ENCODE measurements around the gene FRMD8.

The FRMD8 gene

DNA sequence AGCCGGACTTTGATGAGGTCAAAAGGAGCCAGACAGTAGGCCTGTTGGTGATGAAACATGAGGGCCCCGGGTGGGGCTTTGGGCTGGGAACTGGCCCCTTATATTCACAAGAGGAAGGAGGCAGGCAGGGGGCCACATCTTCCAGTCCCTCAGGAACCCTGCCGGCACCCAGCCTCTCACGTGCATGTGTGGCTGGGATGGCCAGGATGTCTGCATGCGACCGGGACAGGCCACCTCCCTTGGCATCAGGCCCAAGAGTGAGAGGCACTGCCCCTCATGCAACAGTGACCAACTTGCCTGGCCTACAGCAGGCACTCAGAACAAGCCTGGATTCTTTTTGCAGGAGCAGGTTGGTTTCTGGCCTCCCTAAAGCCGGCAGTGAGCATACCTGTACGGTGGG, 9.4 kb upstream of the FRMD8 start:
- no peak for DNase-seq

- no peak for DNase-seq
These were observed 8.7 kb upstream of the FRMD8 start for GRCh38 chr11:65377777-65378176.

DNA sequence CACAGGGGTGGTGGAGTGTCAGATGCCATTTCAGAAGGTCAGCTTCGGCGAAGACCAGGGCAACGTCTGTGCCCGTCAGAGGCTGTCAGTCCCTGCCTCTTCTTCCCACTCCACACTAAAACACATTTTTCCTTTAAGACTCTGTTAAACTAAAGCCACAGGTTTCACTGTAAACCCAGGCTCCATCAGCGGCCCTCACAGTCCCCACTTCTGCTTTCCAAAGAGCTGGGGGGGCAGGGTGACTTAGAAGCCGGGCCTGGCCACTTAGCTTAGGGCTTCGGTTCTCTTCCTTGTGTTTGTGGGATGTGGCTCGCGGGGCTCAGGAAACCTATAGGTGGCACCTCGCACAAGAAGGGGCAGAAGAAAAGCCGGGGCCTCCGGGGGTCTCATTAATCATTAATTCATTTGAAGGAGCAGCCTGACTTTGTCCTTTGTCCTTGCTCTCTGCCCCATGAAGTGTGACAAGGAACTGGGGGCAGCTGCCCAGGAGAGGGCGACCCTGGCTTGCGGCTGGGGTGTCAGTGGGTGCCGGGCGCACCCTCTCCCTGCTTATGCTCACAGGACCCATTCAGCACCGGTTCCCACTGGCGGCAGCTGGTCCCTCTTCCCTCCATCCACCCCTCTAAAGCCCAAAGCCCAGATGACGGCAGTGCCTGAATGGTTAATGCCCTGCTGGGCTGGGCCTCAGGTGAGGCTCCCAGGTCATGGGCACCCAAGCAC, 8.1 kb upstream of the FRMD8 start:
- peak; percentile 84 for DNase-seq

DNA sequence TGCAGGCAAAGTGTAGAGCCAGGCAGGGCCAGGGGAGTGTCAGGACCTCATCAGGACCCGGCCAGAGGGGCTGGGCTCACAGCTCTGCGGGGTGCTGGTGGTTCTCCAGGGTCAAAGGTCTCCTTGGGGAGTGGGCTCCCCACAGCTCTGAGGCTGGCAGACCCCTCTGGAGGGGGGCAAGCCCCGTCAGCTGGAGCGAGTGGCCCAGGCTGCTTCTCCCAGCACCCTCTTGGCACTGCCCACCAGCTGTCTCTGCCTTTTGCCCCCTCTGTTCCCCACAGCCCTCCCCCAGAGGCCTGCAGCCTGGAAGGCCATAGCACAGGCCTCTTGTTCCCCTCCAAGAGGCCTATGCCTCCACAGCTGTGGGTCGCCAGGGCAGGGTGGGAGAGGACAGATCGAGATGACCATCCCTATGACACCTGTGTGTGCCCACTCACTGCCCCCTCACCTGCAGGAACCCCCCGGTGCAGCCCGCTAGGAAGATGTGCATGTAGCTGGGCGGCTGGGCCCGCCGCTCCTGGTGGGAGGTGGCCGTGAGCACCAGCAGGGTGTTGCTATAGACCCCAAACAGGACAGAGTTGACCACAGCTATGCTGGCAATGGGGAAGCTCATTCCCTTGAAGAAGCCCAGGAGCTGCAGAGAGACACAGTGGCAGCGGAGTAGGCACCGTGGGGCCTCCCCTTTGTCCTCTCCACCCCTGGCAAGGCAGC, 7.4 kb upstream of the FRMD8 start:
- DNase-seq, result no peak

DNA sequence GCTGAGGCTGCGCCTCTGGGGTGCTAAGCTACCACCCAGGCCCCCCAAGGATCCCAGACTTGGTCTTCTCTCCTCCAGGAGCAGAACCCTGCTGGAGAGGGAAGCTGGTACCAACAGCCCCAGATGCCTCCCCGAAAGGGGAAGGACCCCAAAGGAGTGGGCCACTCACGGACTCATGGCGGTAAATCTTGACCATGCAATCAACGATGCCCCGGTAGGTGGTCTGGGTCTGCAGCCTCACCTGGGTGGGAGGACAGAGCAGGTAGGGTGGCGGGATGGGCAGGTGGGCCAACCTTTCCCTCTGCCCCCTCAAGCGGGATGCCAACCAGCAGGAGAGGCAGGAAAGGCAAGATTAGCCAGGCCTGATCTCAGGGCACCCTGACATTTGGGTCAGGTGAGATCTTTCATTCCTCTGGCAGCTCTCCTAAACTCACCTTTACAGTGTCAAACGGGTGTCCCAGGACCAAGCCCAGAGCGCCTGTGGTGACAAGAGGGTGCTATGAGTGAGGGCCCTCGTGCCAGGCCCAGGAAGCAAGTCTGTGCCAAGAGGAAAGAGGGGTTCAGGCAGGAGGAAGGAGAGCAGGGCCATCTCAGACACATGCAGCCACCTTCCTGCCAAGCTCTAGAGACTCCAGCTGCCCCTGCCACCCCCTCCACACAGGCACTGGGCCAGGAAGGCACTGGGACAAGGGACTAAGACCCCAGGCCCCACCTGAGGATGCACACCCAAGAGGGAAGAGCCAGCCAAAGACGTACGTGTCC, 6.6 kb upstream of the FRMD8 start:
- no peak for DNase-seq

DNA sequence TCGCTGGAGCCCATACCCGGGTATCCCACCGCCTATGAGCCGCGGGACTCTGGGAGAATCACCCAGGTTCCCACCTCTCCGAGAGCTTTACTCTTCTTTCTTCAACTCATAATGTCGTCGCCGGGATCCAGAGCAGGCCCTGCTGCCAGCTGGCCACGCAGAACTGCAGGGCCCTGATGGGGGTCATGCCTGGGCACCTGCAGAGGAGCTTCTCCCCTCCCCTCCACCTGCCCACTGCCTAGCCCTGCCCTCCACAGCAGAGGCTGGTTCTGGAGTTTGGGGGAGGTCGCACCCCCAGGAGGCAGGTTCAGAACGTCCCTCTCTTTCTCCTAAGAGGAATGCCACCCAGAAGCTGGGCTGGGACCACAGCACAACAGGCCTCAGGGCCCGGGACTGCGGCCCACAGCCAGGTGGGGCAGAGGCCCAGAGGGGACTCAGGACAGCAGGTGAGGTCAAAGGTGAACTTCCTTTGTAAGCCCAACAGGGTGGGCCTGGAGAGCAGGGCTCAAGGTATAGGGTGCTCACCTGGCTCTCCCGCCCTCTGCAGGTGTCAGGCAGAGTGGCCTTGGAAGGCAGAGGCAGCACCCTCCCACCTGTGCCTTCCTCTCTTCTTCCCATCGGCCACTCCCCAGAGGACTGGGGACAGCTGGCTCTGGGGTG, 5.8 kb upstream of the FRMD8 start:
- DNase-seq, result no peak

DNA sequence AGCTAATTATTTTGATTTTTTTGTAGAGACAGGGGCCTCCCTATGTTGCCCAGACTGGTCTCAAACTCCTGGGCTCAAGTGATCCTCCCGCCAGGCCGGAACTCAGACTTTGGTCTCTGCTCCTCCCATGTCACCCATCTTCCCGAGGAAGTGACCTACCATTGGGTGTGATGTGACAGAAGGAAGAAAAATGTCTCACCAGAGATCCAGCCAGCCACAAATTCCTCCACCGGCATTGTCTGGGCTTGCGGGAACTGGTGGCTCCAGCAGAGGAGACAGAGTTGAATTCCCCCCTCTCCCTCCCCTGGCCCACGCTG, 4.8 kb upstream of the FRMD8 start:
- peak; percentile 74 for DNase-seq

DNA sequence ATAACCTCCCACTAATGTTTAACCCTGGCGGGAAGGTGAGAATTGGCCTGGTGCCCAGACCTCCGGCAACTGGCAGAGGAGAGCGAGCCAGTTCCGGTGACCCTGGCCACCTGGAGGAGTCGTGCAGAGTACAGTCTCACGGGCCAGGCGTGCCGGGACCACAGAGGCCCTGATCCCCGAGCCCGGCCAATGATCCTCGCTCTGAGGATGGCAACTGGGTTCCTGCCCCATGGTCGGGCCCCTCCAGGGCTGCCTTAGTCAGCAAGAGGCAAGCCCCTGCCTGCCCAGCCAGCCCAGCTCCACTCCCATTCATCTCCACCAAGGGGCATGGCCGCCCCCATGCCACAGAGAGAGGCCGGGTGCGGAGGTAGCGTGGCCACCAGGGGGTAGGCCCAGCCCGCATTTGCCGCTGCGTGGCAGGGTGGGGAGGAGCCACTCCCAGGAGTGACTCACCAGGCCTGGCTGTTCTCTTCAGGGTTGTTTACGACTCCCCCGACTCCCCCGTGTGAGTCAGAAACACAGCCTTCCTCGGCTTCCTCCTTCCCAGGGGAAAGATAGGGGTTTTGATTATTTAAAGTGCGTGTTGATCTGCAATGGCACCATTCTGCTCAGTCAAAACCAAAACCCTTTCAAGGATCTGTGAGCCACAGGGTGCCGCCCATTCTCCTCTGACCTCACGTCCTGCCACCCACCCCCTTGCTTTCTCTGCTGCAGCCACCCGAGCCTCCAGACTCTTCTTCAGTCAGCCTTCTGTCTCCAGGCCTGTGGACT, 4.2 kb upstream of the FRMD8 start, which contains the start of gene SLC25A45:
TSS of gene SLC25A45 (minus strand) at position 614 of the 771 bp plus-strand sequence. CDS start 695 bp downstream, outside the sequence.
- peak; percentile 99 for DNase-seq

GRCh38 chr11:65382804-65383368, 3.6 kb upstream of the FRMD8 start:
- no peak for DNase-seq

- no peak for DNase-seq
These were observed 2.7 kb upstream of the FRMD8 start for GRCh38 chr11:65383778-65384177.

DNA sequence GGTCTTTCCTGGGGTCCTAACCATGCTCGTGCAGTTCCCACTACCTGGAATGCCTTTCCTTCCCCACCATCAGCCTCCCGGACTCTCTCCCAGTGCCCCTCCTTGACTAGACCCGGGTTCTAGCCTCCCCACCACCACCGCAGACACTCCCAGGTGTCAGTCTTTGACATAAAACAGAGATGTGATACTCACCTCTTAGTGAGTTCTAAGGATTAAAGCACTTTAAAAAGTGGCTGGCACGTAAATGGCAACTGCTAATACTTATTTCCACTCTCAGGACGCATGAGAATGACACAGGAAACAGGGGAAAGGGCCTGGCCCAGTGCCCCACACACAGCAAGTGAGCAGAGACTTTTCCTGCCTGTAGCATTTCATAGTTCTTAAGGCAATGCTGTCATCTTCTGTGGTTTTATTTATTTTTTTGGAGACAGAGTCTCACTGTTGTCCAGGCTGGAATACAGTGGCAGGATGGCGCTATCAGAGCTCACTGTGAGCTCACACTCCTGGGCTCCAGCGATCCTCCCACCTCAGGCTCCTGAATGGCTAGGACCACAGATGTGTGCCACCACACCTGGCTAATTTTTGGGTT, 2.0 kb upstream of the FRMD8 start:
- DNase-seq, result peak; percentile 48

DNA sequence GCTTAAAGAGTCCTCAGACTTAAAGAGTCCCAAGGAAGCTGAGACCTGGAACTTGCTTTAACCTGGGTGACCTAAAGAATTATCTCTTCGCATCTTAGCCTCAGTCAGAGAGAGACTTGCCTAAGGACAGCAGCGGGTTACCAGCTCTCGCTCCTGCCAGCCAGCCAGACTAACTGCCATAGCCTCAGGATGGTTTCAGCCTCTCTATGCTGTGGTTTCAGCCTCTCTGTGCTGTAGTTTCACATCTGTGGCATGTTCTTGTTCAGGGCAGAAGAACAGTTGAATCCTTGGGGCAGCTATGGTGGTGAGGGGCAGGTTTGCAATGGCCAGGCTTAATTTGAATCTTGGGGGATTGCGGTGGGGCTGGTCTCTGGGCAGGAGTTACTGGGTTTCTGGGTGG, 2.3 kb downstream of the FRMD8 start:
- DNase-seq, result no peak

- DNase-seq, result no peak
These were observed 3.0 kb downstream of the FRMD8 start for GRCh38 chr11:65389294-65389980.

DNA sequence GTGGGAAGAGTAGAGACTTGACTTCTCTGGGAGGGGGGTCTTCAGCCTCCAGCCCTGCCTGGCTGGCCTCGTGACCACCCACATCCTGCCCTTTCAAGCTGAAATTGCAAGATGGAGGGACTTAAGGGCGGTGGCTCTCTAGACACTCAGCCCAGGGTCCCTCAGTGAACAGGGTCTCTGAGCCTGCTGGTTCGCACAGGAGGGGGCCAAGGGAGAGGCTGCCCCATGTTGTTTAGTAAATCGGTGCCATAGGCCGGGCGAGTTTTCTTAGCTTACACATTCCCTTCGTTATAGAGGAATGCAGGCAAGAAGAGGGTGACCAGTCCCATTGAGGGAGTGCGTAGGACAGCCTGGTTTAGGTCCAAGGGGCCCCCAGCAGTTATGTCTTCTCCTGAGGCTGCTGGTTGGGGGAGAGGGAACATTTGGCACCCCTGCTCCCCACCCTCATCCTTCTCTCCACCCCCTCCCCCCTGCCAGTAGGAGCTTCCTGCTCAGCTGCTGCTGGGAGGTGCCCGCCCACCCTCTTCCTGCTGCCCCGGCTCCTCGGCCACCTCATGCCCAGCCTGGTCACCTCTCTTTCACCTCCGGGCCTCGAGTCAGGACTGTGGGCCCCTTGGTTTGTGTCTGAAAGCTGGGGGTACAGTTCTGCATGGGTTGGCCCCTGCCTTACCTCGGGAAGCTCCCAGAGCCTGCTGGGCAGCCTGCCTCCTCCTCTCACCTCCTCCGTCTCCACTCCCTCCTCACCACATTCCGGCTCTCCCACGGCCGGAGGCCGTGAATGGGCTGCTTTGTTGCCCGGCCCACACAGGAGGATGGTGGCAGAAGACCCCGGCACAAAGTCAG, 3.9 kb downstream of the FRMD8 start:
- no peak for DNase-seq

DNA sequence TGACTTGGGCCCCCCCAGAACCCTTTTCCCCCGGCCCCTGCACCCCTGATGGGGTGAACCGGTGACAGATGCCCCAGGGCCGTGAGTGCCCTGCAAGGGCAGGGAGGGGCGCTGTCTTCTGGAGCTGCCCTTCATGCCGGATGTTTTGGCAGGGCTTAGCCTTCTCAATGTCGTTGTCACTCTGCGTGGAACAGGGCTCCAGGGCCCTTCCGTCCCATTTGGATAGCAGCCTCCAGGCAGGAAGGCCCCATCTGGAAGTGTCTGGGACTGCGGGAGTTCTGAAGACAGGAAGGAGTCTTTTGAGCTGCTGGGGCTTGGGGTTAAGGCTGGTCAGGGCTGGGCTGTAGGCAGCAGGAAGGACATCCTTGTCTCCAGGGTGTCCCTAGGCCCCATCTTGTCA, 4.6 kb downstream of the FRMD8 start:
- DNase-seq, result no peak

GRCh38 chr11:65392186-65392829, 5.9 kb downstream of the FRMD8 start:
- DNase-seq, result no peak

DNA sequence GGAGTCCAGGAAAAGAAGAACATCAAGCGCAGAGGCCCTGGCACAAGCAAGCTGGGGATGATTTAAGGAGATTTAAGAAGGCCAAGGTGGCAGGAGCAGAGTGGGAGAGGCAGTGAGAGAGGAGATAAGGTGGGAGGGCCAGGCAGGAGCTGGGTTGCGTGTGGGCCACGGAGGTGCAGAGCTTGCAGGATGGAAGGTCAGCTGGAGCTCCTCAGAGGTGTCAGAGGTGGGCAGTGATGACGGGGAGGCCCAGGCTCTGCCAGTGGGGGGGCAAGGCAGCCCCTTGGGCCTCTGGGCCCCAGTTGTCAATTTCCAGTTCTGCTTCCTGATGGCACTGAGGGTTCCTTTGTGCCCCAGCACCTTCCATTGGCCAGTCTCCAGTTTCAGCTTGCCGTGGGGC, 6.5 kb downstream of the FRMD8 start:
- no peak for DNase-seq

DNA sequence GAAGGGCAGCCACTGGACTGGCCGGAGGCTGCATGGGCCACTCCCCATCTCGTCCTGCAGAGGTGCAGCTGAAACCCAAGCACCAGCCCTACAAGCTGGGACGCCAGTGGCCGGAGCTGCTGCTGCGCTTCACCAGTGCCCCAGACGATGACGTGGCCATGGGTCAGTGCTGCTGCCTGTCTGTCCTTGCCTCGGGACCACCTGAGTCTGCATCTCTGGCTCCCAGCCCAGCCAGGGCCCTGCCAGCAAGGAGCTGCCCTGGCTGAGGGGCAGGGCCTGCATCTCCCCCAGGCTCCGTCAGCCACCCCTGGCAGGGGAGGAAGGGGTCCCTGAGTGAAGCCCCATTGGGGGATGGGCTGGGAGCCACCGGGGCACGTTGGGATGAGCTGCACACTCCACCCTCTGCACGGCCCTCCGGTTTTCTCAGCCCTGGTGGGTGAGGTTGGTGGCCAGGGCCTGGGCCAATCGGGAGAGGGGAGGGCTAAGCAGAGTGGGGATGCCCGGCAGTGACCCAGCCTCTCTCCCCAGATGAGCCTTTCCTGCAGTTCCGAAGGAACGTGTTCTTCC, 7.2 kb downstream of the FRMD8 start:
- DNase-seq, result no peak

GRCh38 chr11:65394125-65394536, 7.7 kb downstream of the FRMD8 start:
- DNase-seq, result no peak

Data from suppressor macrophage treated with lipopolysaccharide for 4 hours (primary cell).